Measurements from ENCODE around the gene CARMIL1.
"Not testable (repeated sequence)": the region's sequence is repeated elsewhere in the genome, so short reads cannot be mapped to it uniquely, and the experiment has no call there.

CARMIL1 gene

GRCh38 chr6:25411316-25411950 lies 132.3 kb downstream of the CARMIL1 start:
- no peak for DNase-seq (ENCODE audit: low read depth)

GRCh38 chr6:25413207-25413905 lies 134.2 kb downstream of the CARMIL1 start:
- no peak for DNase-seq (ENCODE audit: low read depth)

- DNase-seq (ENCODE audit: low read depth): no peak
These were observed 135.0 kb downstream of the CARMIL1 start for GRCh38 chr6:25414168-25414567.

GRCh38 chr6:25414755-25415154 lies 135.6 kb downstream of the CARMIL1 start:
- DNase-seq (ENCODE audit: low read depth): no peak

GRCh38 chr6:25415274-25415673 lies 136.1 kb downstream of the CARMIL1 start:
- no peak for DNase-seq (ENCODE audit: low read depth)

GRCh38 chr6:25415701-25416100 lies 136.5 kb downstream of the CARMIL1 start:
- no peak for DNase-seq (ENCODE audit: low read depth)

- DNase-seq (ENCODE audit: low read depth): no peak
These were observed 138.0 kb downstream of the CARMIL1 start for GRCh38 chr6:25417046-25417605.

- DNase-seq (ENCODE audit: low read depth): no peak
These were observed 139.4 kb downstream of the CARMIL1 start for GRCh38 chr6:25418454-25419052.

GRCh38 chr6:25419879-25420278 lies 140.7 kb downstream of the CARMIL1 start:
- no peak for DNase-seq (ENCODE audit: low read depth)

- DNase-seq (ENCODE audit: low read depth): no peak
These were observed 144.2 kb downstream of the CARMIL1 start for GRCh38 chr6:25423358-25423757.

- DNase-seq (ENCODE audit: low read depth): no peak
These were observed 145.1 kb downstream of the CARMIL1 start for GRCh38 chr6:25424303-25424702.

GRCh38 chr6:25427549-25427948 lies 148.4 kb downstream of the CARMIL1 start:
- DNase-seq (ENCODE audit: low read depth): no peak

- no peak for DNase-seq (ENCODE audit: low read depth)
These were observed 149.7 kb downstream of the CARMIL1 start for GRCh38 chr6:25428758-25429317.

- DNase-seq (ENCODE audit: low read depth): no peak
These were observed 152.3 kb downstream of the CARMIL1 start for GRCh38 chr6:25431306-25431974.

- DNase-seq (ENCODE audit: low read depth): no peak
These were observed 152.8 kb downstream of the CARMIL1 start for GRCh38 chr6:25431975-25432307.

- no peak for DNase-seq (ENCODE audit: low read depth)
These were observed 155.7 kb downstream of the CARMIL1 start for GRCh38 chr6:25434921-25435320.

- DNase-seq (ENCODE audit: low read depth): no peak
These were observed 156.3 kb downstream of the CARMIL1 start for GRCh38 chr6:25435416-25435985.

- DNase-seq (ENCODE audit: low read depth): no peak
These were observed 157.6 kb downstream of the CARMIL1 start for GRCh38 chr6:25436760-25437159.

GRCh38 chr6:25439368-25439767 lies 160.2 kb downstream of the CARMIL1 start:
- no peak for DNase-seq (ENCODE audit: low read depth)

- DNase-seq (ENCODE audit: low read depth): no peak
These were observed 162.6 kb downstream of the CARMIL1 start for GRCh38 chr6:25441663-25442270.

- DNase-seq (ENCODE audit: low read depth): no peak
These were observed 163.7 kb downstream of the CARMIL1 start for GRCh38 chr6:25442898-25443297.

- not testable (repeated sequence) for DNase-seq (ENCODE audit: low read depth)
These were observed 165.3 kb downstream of the CARMIL1 start for GRCh38 chr6:25444521-25444920.

Data from stimulated activated CD8-positive, alpha-beta memory T cell treated with anti-CD3 and anti-CD28 coated beads, Interleukin-15, amount 100 ng/mL, for 24 hours (primary cell).